Trophoblast cell (in vitro differentiated cells and primary cell): Measurements from ENCODE around the gene PTPRE.

ENCODE experiments used
- DNase-seq, 2 donors: peaks; one replicate each; pipeline ENCODE4 v3.0.0-alpha.2; 2016
- H2AFZ ChIP-seq: 2 replicates; pipeline ENCODE4 v1.6.1; 2013; ENCODE audit warnings: low read length, moderate library complexity, mild to moderate bottlenecking; ENCODE audit not compliant: insufficient read depth, poor library complexity
- H2AK5ac ChIP-seq: 2 replicates; pipeline ENCODE4 v1.6.1; 2013; ENCODE audit warnings: mild to moderate bottlenecking, low read length
- H2BK120ac ChIP-seq: 2 replicates; pipeline ENCODE4 v1.6.1; 2013; ENCODE audit warnings: low read length, mild to moderate bottlenecking, moderate library complexity; ENCODE audit not compliant: insufficient read depth, poor library complexity
- H2BK12ac ChIP-seq: 2 replicates; pipeline ENCODE4 v1.6.1; 2013; ENCODE audit warnings: mild to moderate bottlenecking, low read length, moderate library complexity
- H2BK5ac ChIP-seq: 2 replicates; pipeline ENCODE4 v1.6.1; 2013; ENCODE audit warnings: low read length, low read depth, moderate library complexity, mild to moderate bottlenecking; ENCODE audit not compliant: poor library complexity
- H3K14ac ChIP-seq: 2 replicates; pipeline ENCODE4 v1.6.1; 2013; ENCODE audit warnings: mild to moderate bottlenecking, low read length
- H3K18ac ChIP-seq: 2 replicates; pipeline ENCODE4 v1.6.1; 2013; ENCODE audit warnings: mild to moderate bottlenecking, low read length
- H3K23ac ChIP-seq: 2 replicates; pipeline ENCODE4 v1.6.1; 2013; ENCODE audit warnings: low read length
- H3K27ac ChIP-seq: 2 replicates; pipeline ENCODE4 v1.5.1; 2013; ENCODE audit warnings: low read depth, mild to moderate bottlenecking, inconsistent platforms, low read length, moderate library complexity
- H3K27me3 ChIP-seq: 2 replicates; pipeline ENCODE4 v1.6.1; 2013; ENCODE audit warnings: inconsistent platforms, mild to moderate bottlenecking, low read length, moderate library complexity; ENCODE audit not compliant: insufficient read depth
- H3K36me3 ChIP-seq, 2 experiments: 1 replicate in 1 of 2; 2 replicates in 1 of 2; pipeline ENCODE4 v1.6.1; 2013; ENCODE audit warnings: low read length in 2 of 2, mild to moderate bottlenecking in 2 of 2, moderate library complexity in 1 of 2; ENCODE audit not compliant: insufficient read depth in 2 of 2, control insufficient read depth in 1 of 2
- H3K4ac ChIP-seq: 2 replicates; pipeline ENCODE4 v1.6.1; 2013; ENCODE audit warnings: low read depth, mild to moderate bottlenecking, low read length, moderate library complexity
- H3K4me1 ChIP-seq, 2 experiments: 1 replicate in 1 of 2; 2 replicates in 1 of 2; pipeline ENCODE4 v1.6.1; 2013; ENCODE audit warnings: low read length in 2 of 2, mild to moderate bottlenecking in 2 of 2, moderate library complexity in 1 of 2; ENCODE audit not compliant: insufficient read depth in 2 of 2, control insufficient read depth in 1 of 2
- H3K4me2 ChIP-seq: 2 replicates; pipeline ENCODE4 v1.6.1; 2013; ENCODE audit warnings: inconsistent platforms, mild to moderate bottlenecking, low read length, moderate library complexity
- H3K4me3 ChIP-seq: 2 replicates; pipeline ENCODE4 v1.5.1; 2013; ENCODE audit warnings: mild to moderate bottlenecking, low read depth, low read length, inconsistent platforms
- H3K79me1 ChIP-seq: one replicate; pipeline ENCODE4 v1.6.1; 2013; ENCODE audit warnings: low read length
- H3K79me2 ChIP-seq: 2 replicates; pipeline ENCODE4 v1.6.1; 2013; ENCODE audit warnings: low read length, mild to moderate bottlenecking; ENCODE audit not compliant: control insufficient read depth, insufficient read depth, poor library complexity
- H3K9ac ChIP-seq: 2 replicates; pipeline ENCODE4 v1.6.1; 2013; ENCODE audit warnings: mild to moderate bottlenecking, low read length
- H3K9me3 ChIP-seq: 2 replicates; pipeline ENCODE4 v1.6.1; 2013; ENCODE audit warnings: low read depth, mild to moderate bottlenecking, control low read depth, inconsistent platforms, low read length; ENCODE audit not compliant: insufficient read depth
- H4K12ac ChIP-seq: 2 replicates; pipeline ENCODE4 v1.6.1; 2013; ENCODE audit warnings: low read depth, mild to moderate bottlenecking, low read length, moderate library complexity
- H4K8ac ChIP-seq: 2 replicates; pipeline ENCODE4 v1.6.1; 2013; ENCODE audit warnings: low read depth, mild to moderate bottlenecking, low read length, moderate library complexity
- H4K91ac ChIP-seq: one replicate; pipeline ENCODE4 v1.6.1; 2013; ENCODE audit warnings: low read depth, mild to moderate bottlenecking, low read length, moderate library complexity
- WGBS: extraction: QIAGEN DNeasy Blood & Tissue Kit; methylation state at CpG from one replicate; pipeline ENCODE4 v1.1.7; 2013; ENCODE audit warnings: missing lambda C conversion rate; ENCODE audit not compliant: insufficient read length, insufficient coverage; ENCODE audit errors: extremely low coverage; 5-methylcytosine and 5-hydroxymethylcytosine counted together

PTPRE gene

GRCh38 chr10:127996586-127996985, 89.7 kb downstream of the PTPRE start:
- DNase-seq, result no peak
- H3K4ac ChIP-seq, result no peak overlapping the region
- H2AFZ ChIP-seq, result no peak overlapping the region
- H3K4me3 ChIP-seq, result no peak overlapping the region
- no peak overlapping the region for H2BK12ac ChIP-seq
- H3K4me2 ChIP-seq, result no peak overlapping the region
- no peaks in the 10 kb centered on the region for H3K36me3 ChIP-seq
- H3K27me3 ChIP-seq, result no peaks in the 10 kb centered on the region
- H2AK5ac ChIP-seq, result no peak overlapping the region
- H2BK5ac ChIP-seq, result no peak overlapping the region
- H3K9ac ChIP-seq, result no peak overlapping the region
- no peak overlapping the region for H2BK120ac ChIP-seq
- H3K9me3 ChIP-seq, result no peaks in the 10 kb centered on the region
- WGBS, result no CpG with 5 or more reads among the region's 5 CpGs
- H4K91ac ChIP-seq, result no peak overlapping the region
- H4K12ac ChIP-seq, result no peak overlapping the region
- H3K27ac ChIP-seq, result no peak overlapping the region
- no peak overlapping the region for H4K8ac ChIP-seq
- H3K4me1 ChIP-seq, result peaks cover 0 to 2% of the 10 kb centered on the region in 2 experiments
- H3K23ac ChIP-seq, result no peak overlapping the region
- no peak overlapping the region for H3K14ac ChIP-seq
- no peak overlapping the region for H3K18ac ChIP-seq
- H3K79me2 ChIP-seq, result no peaks in the 10 kb centered on the region
- no peaks in the 10 kb centered on the region for H3K79me1 ChIP-seq

- H3K36me3 ChIP-seq, result no peaks in the 10 kb centered on the region
- no peak overlapping the region for H4K91ac ChIP-seq
- H4K8ac ChIP-seq, result no peak overlapping the region
- H2BK5ac ChIP-seq, result no peak overlapping the region
- H3K18ac ChIP-seq, result no peak overlapping the region
- H4K12ac ChIP-seq, result no peak overlapping the region
- no peak overlapping the region for H3K4me2 ChIP-seq
- no CpG with 5 or more reads among the region's 4 CpGs for WGBS
- H3K4me3 ChIP-seq, result no peak overlapping the region
- no peak overlapping the region for H3K9ac ChIP-seq
- no peaks in the 10 kb centered on the region for H3K27me3 ChIP-seq
- peaks cover 2% of the 10 kb centered on the region for H3K9me3 ChIP-seq
- no peak overlapping the region for H2AK5ac ChIP-seq
- no peak overlapping the region for H3K4ac ChIP-seq
- H3K4me1 ChIP-seq, result peaks cover 0 to 2% of the 10 kb centered on the region in 2 experiments
- no peak for DNase-seq
- no peaks in the 10 kb centered on the region for H3K79me1 ChIP-seq
- no peaks in the 10 kb centered on the region for H3K79me2 ChIP-seq
- H3K14ac ChIP-seq, result no peak overlapping the region
- no peak overlapping the region for H3K23ac ChIP-seq
- H3K27ac ChIP-seq, result no peak overlapping the region
- no peak overlapping the region for H2BK120ac ChIP-seq
- no peak overlapping the region for H2BK12ac ChIP-seq
- H2AFZ ChIP-seq, result peak overlapping the region; percentile 25
These were observed 90.4 kb downstream of the PTPRE start for GRCh38 chr10:127997271-127997670.

- Histone ChIP-seq H3K14ac (no peak overlapping the region), H3K4me3 (no peak overlapping the region), H4K12ac (no peak overlapping the region), H3K4ac (no peak overlapping the region), H2AFZ (no peak overlapping the region), H3K4me1 (peaks cover 0 to 2% of the 10 kb centered on the region in 2 experiments), H3K27me3 (no peaks in the 10 kb centered on the region), H3K18ac (no peak overlapping the region), H3K9ac (no peak overlapping the region), H3K79me2 (no peaks in the 10 kb centered on the region), H3K23ac (no peak overlapping the region), H3K4me2 (no peak overlapping the region), H4K91ac (no peak overlapping the region), H3K27ac (no peak overlapping the region), H3K36me3 (no peaks in the 10 kb centered on the region), H3K79me1 (no peaks in the 10 kb centered on the region), H4K8ac (no peak overlapping the region), H2BK12ac (no peak overlapping the region), H3K9me3 (peaks cover 2% of the 10 kb centered on the region), H2AK5ac (no peak overlapping the region), H2BK5ac (no peak overlapping the region), H2BK120ac (no peak overlapping the region)
- WGBS, result no CpG with 5 or more reads among the region's 8 CpGs
- no peak for DNase-seq
These were observed 91.0 kb downstream of the PTPRE start for GRCh38 chr10:127997937-127998336.

GRCh38 chr10:127998501-127999144, 91.7 kb downstream of the PTPRE start:
- Histone ChIP-seq H3K27me3 (no peaks in the 10 kb centered on the region), H2BK12ac (no peak overlapping the region), H3K79me2 (no peaks in the 10 kb centered on the region), H3K4ac (no peak overlapping the region), H3K27ac (no peak overlapping the region), H4K8ac (no peak overlapping the region), H4K91ac (no peak overlapping the region), H3K79me1 (no peaks in the 10 kb centered on the region), H3K9me3 (peaks cover 2% of the 10 kb centered on the region), H2AK5ac (no peak overlapping the region), H2BK120ac (no peak overlapping the region), H3K4me1 (no peaks in the 10 kb centered on the region), H4K12ac (no peak overlapping the region), H3K36me3 (no peaks in the 10 kb centered on the region), H2AFZ (no peak overlapping the region), H3K18ac (no peak overlapping the region), H3K9ac (no peak overlapping the region), H3K4me2 (no peak overlapping the region), H2BK5ac (no peak overlapping the region), H3K14ac (no peak overlapping the region), H3K4me3 (no peak overlapping the region), H3K23ac (no peak overlapping the region)
- WGBS, result no CpG with 5 or more reads among the region's 17 CpGs
- no peak for DNase-seq
